Fibroblast of skin of back (primary cell): ENCODE data around the gene CEP68.

Source experiments
- DNase-seq: peaks from one replicate; pipeline ENCODE4 v3.0.0-alpha.2; 2013

CEP68 gene

DNA sequence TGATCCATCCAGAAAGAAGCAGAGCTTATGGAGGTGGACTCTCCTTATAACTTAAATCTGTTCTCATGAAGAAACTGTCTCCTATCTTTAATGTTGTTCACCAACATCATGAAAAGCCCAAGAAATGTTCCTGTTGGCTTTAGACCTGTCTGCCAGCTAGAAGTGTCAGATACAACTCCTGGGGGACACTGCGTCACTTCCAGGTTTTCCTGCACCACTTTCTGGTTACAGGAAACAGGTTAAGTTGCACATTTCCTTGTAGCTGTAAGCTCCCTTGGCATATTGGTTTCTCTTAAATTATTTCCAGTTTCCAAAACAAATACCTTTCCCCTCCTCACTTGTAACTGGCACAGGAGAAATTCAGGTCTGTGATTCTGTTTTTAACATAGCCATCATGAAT, 2.9 kb downstream of the CEP68 start:
- DNase-seq, result no peak

DNA sequence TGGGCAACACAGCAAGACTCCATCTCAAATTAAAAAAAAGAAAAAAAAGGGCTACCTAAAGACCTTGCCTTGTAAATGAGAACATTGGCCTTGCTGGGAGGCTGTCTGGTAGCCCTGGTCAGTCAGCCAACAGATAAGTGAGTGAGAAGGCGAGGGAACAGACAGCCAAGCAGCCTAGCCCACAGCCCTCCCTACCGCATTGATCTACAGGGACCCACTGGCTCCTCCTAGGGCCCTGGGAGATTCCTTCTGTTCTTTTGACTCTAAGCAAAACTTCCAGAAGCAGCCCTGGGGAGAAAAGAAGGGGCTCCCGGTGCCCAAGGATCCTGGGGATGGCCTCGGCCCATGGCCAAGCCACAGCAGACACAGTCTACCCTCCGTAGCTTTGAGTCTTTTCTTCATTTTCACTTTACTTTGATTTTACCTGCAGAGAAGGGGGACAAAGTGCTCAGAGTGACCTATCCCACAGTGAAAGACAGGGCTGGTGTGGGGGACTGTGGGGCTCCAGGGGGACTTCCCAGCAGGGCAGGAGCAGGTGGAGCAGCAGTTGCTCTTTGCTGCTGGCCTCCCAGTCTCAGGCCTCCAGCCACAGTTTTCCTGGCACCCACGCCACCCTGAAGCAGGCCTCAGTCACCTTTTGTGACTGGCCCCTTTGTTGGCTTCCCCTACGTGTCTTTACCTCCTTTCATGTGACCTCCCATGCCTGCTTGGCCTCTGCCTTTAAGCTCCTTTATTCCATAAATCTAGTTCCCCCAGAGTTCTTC, 5.1 kb downstream of the CEP68 start:
- no peak for DNase-seq

DNA sequence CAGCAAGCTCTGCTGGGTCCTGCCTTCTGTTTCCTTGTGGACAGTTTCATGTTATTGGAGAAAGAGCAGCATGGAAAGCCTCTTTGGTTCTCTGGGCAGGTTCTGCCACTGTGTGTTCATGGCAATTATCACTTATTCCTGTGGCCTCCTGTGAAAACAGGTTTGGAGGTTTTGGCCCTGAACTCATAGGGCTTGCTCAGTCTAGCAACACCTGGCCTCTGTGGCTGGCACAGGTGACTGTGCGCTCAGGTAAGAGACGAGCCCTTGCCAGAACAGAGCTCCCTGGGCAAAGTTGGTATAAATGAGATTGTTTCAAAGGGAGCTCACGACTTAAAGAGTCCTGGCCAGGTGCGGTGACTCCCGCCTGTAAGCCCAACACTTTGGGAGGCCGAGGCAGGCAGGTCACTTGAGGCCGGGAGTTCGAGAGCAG, 5.7 kb downstream of the CEP68 start:
- no peak for DNase-seq

DNA sequence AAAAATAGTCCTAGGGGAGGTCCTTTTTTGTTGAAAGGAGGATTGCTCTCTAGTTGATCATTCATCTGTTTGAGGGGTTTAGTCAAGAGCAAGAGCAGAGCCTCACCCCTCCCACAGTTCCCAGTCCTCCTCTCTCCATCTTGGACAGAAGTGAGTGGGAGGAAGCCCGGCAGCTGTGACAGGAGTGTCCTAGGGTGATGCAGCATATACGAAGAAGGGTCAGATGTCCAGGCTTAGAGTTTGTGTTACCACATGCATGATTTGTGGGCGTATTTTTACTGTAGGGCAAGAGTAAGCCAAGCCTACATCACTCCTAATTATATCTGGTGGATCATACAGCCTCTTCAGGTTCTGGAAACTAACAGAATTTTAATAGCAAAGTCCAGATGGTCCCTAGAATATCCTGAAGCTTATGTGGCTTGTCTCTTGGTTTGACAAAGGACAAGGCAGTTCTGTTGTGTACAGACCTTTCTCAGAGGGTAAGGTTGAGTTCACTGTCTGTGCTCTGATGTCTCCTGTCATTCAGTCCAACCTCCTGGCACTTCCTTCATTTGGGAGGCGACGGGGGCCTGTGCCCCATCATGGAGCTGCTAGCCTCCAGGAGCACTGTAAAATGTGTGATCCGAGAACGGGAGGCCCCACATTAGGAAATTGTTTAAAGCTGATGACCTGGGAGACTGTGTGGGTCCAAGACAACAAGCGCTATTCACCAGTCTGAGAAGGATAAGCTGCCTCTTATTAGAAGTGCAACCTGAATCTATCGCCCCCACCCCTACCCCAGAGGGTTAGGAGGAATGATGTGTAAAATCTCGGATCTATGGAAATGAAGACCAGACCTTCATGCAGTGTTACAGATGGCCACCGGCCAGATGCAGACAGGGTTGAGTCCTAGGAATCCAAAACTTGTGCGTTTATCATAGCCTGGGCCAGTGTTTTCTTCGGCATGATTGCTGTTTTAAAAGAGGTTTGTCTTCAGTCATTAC, 6.9 kb downstream of the CEP68 start:
- DNase-seq, result no peak

DNA sequence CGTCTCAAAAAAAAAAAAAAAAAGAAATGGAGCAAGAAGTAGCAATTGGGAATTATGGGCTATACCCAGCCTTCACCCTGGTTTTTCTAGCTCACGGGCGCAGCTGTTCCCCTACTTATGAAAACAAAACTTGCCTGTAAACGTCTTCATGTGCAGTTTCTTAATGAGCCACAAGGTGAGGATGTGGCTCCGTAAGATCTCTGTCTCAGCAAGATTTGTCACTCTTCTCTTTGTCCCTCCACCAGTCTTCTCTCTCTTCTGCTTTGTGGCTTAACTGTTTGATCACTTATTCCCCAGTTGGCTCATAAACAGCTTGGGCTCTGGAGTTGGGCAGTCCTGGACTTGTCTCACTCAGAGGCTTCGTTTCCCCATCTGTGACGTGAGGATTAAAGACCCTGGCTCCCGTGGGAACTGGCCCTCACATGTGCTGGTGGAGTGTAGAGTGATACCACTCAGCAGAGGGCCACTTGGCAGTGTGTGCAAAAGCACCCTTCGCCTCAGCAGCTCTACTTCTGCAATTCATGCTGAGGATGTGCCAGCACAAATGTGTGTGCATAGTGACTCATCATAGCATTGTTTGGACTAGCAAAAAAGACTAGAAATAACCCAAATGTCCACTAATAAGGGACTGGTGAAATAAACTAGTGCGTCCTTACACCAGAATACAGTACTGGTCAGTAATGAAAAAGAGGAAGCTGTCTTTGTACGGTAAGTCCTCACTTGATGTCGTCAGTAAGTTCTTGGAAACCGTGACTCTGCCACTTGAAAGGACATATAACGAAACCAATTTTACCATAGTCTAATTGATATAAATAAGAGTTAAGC, 8.7 kb downstream of the CEP68 start:
- peak; percentile 86 for DNase-seq

DNA sequence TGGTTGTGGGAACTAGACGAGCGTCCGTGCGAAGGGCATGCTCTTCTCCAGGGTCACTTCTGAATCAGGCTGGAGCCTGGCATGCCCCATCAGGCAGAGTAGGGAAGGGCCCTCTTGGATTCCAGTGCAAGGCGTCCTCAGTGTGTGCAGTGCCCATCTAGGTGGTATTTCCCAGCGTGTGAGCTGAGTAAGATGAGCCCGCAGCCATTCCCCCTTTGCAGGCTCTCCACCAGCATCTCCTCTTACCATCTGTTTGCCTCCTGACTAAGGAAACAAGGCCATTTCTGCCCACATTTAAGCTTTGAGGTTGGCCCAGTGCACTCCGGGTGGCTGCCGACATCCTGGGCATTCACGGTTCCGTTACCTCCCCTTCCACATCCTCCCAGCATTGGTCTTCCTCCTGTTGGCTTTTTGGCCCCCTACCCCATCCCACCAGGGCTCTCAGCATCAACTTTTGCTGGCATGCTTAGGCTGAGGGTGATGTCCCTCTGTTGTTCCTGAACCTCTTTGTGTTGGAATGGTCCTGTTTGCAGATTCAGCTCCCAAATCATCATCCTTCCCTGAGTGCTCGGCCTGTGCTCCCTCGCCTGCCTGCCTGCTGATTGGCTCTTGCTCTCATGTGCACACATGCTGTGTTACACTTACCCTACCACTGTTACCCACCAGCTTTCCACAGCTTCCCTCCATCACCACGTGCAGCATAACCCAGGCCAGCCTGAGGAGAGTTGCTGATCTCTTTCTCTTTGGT, 11.8 kb downstream of the CEP68 start:
- DNase-seq, result no peak

DNA sequence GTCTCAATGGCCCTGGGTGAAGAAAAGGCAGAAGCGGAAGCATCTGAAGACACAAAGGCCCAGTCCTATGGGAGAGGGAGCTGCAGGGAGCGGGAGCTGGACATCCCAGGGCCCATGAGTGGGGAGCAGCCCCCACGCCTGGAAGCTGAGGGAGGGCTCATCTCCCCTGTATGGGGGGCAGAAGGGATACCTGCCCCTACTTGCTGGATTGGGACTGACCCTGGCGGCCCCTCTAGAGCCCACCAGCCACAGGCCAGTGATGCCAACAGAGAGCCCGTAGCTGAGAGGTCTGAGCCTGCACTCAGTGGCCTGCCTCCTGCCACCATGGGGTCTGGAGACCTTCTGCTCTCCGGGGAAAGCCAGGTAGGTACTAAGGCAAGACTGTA, 13.2 kb downstream of the CEP68 start:
- DNase-seq, result no peak

DNA sequence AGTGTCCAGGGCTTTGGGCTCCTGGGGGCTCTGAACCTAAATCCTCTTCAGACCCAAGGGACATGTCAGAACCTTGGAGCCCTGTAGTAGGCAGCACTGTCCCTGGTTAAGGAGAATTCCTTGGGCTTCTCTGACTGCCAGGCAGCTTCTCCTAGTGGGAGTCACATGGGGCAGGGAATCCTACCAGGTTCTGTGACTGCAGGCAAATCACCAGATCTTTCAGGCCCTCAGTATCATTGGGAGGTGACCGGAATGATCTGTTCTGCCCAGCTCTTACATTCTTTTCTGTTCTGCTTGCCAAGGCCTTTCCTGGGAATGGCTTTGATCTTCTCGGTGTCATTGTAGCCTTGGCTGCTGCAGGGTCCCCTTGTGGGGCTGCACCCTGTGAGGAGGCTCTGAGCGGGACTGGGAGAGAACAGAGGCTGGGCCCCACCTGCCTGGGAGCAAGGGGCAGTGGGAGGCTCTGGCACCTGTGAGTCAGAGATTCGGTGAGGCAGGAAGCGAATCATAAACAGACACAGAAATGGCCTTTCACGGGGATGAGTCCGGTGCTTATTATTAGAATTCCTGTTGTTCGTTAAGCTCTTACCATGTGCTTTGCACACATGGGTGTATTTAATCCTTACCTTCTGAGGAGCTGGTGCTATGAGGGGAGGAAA, 14.1 kb downstream of the CEP68 start:
- peak; percentile 59 for DNase-seq

DNA sequence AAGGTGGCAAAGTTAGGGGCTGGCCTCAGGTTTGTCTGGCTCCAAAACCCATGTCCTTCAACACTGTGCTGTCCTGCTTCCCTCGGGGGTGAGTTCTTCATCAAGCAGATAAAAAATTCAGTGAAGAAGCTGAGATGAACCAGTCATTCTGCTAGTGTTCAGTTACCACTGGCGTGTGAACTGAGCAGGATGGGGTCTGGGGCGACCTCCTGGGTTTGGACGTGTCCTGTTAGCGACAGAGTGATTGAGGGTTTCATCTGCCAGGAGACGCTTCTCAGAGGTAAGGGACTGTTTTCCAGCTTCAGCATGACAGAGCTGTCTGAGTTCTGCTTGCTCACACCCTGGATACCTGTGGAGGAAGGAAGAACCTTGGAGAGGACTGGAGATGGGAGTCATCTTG, 14.6 kb downstream of the CEP68 start:
- no peak for DNase-seq

DNA sequence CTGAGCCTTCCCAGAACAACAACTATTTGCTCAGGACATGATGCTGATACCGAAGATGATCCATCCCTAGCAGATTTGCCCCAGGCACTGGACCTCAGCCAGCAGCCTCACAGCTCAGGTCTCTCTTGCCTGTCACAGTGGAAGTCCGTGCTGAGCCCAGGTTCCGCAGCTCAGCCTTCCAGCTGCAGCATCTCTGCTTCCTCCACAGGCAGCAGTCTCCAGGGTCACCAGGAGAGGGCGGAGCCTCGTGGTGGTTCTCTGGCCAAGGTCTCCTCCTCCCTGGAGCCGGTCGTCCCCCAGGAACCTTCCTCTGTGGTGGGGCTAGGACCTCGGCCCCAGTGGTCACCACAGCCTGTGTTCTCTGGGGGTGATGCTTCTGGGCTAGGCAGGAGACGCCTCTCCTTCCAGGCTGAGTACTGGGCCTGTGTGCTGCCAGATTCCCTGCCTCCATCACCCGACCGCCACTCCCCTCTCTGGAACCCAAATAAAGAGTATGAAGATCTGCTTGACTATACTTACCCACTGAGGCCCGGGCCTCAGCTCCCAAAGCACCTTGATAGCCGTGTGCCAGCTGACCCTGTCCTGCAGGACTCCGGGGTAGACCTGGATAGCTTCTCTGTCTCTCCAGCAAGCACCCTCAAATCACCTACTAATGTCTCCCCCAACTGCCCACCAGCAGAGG, 15.4 kb downstream of the CEP68 start:
- no peak for DNase-seq

DNA sequence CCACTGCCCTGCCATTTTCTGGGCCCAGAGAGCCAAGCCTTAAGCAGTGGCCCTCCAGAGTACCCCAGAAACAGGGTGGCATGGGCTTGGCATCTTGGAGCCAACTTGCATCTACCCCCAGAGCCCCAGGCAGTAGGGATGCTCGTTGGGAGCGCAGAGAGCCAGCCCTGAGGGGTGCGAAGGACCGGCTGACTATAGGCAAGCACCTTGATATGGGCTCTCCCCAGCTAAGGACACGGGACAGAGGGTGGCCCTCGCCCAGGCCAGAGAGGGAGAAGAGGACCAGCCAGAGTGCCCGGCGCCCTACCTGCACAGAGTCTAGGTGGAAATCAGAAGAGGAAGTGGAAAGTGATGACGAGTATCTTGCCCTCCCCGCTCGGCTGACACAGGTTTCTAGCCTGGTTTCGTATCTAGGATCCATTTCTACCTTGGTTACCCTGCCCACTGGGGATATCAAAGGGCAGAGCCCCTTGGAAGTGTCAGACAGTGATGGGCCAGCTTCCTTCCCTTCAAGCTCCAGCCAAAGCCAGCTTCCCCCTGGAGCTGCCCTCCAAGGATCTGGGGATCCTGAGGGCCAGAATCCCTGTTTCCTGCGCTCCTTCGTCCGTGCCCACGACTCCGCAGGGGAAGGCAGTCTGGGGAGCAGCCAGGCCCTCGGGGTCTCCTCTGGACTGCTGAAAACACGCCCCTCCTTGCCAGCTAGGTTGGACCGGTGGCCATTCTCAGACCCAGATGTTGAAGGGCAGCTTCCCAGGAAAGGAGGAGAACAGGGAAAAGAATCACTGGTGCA, 16.2 kb downstream of the CEP68 start:
- no peak for DNase-seq

DNA sequence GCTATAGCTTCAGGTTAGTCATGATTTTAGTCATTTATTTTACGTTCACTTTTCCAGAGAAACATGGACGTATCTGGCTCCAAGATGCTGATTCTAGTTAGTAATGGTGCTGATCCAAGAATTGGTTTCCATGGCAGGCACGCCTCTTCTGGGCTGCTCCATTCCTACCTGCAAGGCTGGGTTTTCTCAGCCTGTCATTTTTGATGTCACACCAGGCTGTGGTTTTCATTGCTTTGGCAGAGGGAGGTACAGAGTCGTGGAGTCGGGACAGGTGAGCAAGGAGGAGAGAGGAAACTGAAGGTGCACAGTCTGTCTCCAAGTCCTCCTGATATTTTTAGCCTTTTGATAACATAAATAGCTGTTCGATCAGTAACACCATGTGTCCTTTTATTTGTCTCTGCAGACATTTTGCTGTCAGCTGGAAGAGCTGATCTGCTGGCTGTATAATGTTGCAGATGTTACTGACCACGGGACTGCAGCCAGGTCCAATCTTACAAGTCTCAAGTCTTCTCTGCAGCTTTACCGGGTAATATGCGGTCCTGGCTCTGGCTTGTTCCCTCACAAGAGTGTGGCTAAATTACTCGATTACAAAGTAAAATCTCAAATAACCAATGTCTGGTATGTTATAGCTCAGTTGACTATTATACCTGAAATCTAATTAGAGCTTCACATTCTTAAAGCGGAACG, 17.8 kb downstream of the CEP68 start:
- no peak for DNase-seq

DNA sequence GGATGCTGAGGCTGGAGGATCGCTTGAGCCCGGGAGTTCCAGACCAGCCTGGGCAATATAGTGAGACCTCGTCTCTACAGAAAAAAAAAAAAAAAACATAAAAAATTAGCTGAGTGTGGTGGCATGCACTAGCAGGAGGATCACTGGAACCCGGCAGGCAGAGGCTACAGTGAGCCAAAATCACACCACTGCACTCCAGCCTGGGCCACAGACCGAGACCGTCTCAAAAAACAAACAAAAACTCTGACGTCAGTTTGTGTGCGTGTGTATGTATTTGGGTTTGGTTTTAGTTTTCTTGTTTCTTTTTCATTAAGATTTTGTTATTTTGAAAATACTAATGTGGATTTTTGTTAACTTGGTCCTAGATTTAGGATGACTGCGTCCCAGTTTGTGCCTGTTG, 19.0 kb downstream of the CEP68 start:
- DNase-seq, result no peak

DNA sequence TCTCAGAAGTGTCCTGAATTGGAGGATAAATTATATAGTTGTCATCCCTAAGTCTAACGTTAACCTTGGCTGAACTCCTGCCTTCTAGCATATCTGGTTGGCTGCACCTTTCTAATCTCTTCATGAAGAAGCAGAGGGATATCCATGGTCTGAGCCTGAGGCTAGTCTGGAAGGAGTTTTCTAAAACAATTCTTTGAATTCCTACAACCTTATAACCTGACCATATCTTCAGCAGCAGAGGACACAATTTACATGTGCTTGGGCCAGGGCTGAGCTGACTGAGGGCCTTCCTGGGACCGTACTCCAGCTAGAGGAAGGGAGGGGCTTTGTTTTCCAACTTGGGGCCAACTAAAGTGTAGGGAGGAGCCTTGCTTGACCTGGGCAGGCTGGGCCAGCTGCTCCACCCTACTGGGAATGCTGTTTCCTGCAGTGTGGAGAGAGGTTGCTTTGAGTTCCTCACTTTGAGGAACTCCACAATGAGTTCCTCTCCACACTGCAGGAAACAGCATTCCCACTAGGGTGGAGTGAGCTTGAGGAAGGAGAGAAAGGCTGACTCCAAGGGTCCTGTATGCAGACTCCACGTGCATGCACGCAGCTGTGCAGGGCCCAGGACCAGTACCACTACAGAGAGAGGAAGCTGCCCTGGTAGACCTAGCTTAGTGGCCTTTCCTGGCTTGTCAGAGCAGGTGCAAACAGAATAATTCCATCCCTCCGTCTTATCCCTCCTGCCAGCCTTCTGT, 19.6 kb downstream of the CEP68 start:
- no peak for DNase-seq

DNA sequence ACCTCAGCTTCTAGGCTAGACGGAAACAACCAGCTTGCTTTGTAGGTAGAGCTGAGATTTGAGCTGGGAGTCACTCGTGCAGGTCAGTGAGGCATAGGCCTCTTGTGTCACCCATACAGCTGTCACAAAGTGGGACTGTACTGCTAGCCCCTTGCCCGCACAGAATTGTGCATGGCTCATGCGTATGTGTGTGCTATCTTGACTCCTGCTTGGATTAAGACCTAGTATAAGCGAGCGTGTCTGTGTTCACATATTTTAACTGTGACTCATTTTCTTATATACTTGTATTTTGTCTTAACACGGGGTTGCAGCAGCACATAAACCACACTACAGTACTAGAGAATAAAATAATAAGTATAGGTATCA, 20.1 kb downstream of the CEP68 start:
- peak; percentile 77 for DNase-seq

DNA sequence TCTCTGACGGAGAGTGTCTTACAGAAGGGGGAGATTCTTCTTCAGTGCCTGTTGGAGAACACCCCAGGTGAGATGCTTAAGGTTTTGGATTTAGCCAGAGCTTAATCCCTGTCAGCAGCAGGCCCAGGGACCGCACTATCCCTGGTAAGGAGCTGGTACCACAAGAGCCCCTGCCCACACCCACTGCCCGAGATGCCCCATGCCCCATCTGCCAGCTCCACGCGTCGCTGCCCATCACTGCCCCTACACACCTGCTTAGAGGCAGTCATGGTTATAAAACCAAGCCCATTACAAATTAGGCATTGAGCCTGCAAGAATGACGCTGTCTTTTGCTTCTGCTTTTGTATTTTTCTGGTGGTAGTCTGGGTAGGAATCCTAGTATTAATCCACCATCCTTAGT, 21.7 kb downstream of the CEP68 start:
- no peak for DNase-seq

DNA sequence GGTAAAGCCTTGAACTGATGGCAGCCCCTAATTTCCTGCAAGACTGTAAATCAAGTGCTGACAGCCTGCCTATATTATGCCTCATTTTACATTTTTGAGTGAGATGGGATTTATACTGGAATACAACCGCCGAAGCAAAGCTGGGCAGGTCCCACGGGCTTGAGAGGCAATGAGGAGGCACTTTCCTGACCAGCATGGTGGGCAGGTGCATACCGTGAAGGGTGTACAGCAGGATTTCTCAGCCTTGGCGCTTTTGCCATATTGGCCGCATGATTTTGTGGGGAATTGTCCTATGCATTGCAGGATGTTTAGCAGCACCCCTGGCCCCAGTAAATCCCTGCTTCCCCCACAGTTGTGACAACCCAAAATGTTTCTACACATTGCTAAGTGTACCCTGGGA, 22.8 kb downstream of the CEP68 start:
- no peak for DNase-seq

DNA sequence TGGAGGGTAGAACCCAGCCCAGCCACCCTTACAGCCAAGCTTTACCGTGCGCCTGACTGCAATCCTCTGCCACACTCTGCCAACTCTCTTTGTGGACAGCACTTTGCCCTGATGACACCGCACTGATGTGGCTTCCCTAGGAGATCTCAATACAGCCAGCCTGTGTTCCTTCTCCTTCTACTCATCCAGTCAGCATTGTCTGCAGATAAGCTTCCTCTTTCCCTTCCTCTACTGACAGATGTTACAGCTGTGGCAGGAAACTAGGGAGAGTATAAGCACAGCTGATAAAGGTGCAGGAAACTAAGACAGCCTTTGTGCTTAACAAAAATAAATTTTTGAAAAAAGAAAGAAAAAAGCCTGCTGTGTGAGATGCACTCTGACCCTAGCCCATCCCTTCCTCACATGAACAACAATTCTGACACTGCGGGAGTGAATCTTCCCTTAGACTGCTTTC, 25.0 kb downstream of the CEP68 start:
- DNase-seq, result no peak

DNA sequence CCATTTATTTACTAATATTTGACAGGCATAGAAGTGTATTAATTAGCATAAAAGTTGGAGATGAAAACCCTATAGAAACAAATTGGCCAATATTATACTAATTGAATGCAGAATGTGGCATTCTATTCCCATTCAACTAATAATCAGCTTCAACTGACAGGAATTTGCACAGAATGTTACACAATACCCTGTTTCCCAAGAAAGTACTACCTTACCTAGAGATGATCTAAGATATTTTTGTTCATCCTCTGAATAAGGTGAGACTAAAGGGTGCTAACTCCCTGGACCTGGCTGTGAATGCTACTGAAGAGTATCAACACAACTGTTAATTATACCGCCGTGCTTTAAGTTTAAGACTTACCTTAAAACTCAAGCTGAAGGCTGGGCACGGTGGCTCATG, 28.9 kb downstream of the CEP68 start:
- DNase-seq, result no peak
